Gastroesophageal sphincter (tissue), 4 donors: ENCODE measurements around the gene MRPL23. TPM values are rescaled to one million over a fixed set of nuclear protein-coding genes. Genes with fewer than 3 reads are reported as not detected.

Source experiments
- ATAC-seq: fragments of 150-250 bp; one replicate; pipeline ENCODE4 v1.9.1; 2016; ENCODE audit warnings: mild to moderate bottlenecking, moderate library complexity
- H3K27ac ChIP-seq, 4 donors: fragments of 200-600 bp; sonication (generic) in 3 of 4; 1 replicate in 3 of 4; 2 replicates in 1 of 4; pipeline ENCODE4 v1.5.1; 2016 to 2019
- H3K27me3 ChIP-seq: fragments of 200-600 bp; sonication (generic); one replicate; pipeline ENCODE4 v1.5.1; 2019
- H3K36me3 ChIP-seq, 2 donors: fragments of 200-600 bp; sonication (generic); one replicate each; pipeline ENCODE4 v1.5.1; 2019; ENCODE audit warnings: control low read depth in 1 of 2
- H3K4me1 ChIP-seq, 3 donors: fragments of 200-600 bp; sonication (generic); 1 replicate in 2 of 3; 2 replicates in 1 of 3; pipeline ENCODE4 v1.5.1; 2016 to 2019; ENCODE audit warnings: control low read depth in 2 of 3
- H3K4me3 ChIP-seq, 2 donors: fragments of 200-600 bp; sonication (generic); one replicate each; pipeline ENCODE4 v1.5.1; 2019; ENCODE audit warnings: mild to moderate bottlenecking in 1 of 2, moderate library complexity in 1 of 2
- H3K9me3 ChIP-seq, 3 donors: fragments of 200-600 bp; sonication (generic); one replicate each; pipeline ENCODE4 v1.5.1; 2017 to 2019; ENCODE audit warnings: control low read depth in 2 of 3
- EP300 ChIP-seq: sonication (generic); formaldehyde crosslinking; IDR thresholded peaks from one replicate; pipeline ENCODE4 v1.6.1; 2017; ENCODE audit warnings: antibody characterized with exemption, mild to moderate bottlenecking
- POLR2A ChIP-seq, 2 donors: fragments of 450-650 bp; IDR thresholded peaks; one replicate each; pipeline ENCODE4 v1.6.1; 2017; ENCODE audit warnings: antibody characterized with exemption in 2 of 2, mild to moderate bottlenecking in 2 of 2, moderate library complexity in 1 of 2
- POLR2AphosphoS5 ChIP-seq: sonication (generic); formaldehyde crosslinking; IDR thresholded peaks from one replicate; pipeline ENCODE4 v1.6.1; 2017; ENCODE audit warnings: antibody characterized with exemption
- WGBS, 2 donors: methylation state at CpG; one replicate each; pipeline ENCODE4 v1.1.5; 2018; ENCODE audit warnings: low coverage in 1 of 2; 5-methylcytosine and 5-hydroxymethylcytosine counted together
- total RNA-seq, 4 donors: library from RNA; depleted of rRNA; stranded (reverse); fragments of >200 nt; gene quantifications; one replicate each; pipeline ENCODE4 v1.1.0, GENCODE V29; 2016
- TF ChIP-seq, protein P1 (sequence below), 4 experiments: fragments of 200-600 bp in 2 of 4; fragments of 450-650 bp in 2 of 4; sonication (generic) in 1 of 4; IDR thresholded peaks; one replicate each; pipeline ENCODE4 v1.5.1; 2017 to 2019; ENCODE audit warnings: antibody characterized with exemption in 4 of 4, mild to moderate bottlenecking in 2 of 4, moderate library complexity in 2 of 4

The MRPL23 gene
- total RNA-seq, 4 donors from 2014 or later = 87.0 to 132 (median 106) TPM

GRCh38 chr11:1968454-1969002 is 21.4 kb downstream of the MRPL23 start:
- TF ChIP-seq POLR2A (IDR thresholded peaks at IDR 0.05) (no peak), POLR2AphosphoS5 (no peak)
- TF ChIP-seq, protein P1, sequence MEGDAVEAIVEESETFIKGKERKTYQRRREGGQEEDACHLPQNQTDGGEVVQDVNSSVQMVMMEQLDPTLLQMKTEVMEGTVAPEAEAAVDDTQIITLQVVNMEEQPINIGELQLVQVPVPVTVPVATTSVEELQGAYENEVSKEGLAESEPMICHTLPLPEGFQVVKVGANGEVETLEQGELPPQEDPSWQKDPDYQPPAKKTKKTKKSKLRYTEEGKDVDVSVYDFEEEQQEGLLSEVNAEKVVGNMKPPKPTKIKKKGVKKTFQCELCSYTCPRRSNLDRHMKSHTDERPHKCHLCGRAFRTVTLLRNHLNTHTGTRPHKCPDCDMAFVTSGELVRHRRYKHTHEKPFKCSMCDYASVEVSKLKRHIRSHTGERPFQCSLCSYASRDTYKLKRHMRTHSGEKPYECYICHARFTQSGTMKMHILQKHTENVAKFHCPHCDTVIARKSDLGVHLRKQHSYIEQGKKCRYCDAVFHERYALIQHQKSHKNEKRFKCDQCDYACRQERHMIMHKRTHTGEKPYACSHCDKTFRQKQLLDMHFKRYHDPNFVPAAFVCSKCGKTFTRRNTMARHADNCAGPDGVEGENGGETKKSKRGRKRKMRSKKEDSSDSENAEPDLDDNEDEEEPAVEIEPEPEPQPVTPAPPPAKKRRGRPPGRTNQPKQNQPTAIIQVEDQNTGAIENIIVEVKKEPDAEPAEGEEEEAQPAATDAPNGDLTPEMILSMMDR (IDR thresholded peaks at IDR 0.05) = no peak
- WGBS, 2 donors = no CpG with 5 or more reads among the region's 24 CpGs
- ATAC-seq = peak; percentile 65
- Histone ChIP-seq H3K4me3 (no peak overlapping the region), H3K4me1 (no peaks in the 10 kb centered on the region), H3K27me3 (no peaks in the 10 kb centered on the region), H3K9me3 (no peaks in the 10 kb centered on the region), H3K36me3 (no peaks in the 10 kb centered on the region), H3K27ac (no peak overlapping the region)

DNA sequence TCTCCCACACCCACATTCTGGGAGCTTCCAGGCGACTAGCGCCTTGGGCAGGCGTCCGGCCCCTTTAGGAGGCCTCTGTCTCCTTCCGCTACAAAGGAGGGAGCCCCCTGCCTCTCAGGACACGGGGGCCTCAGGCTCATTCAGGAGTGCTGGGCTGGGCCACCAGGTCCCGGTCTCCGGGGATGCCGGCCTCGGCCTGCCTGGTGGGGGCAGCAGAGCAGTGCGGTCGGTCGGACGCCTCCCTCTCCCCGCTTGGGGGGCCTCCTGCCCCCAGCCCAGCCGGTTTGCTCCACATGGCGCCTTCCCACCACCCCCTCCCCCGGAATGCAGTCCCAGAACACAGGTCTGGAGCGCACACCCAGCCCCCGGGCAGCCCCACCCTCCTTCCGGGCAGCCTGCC is 21.9 kb downstream of the MRPL23 start:
- peak; percentile 37 for ATAC-seq
- no peak overlapping the region for H3K27ac ChIP-seq
- H3K4me3 ChIP-seq = no peak overlapping the region
- no peaks in the 10 kb centered on the region for H3K9me3 ChIP-seq
- no peaks in the 10 kb centered on the region for H3K36me3 ChIP-seq
- TF ChIP-seq, protein P1 (IDR thresholded peaks at IDR 0.05) = no peak
- TF ChIP-seq POLR2AphosphoS5 (no peak), POLR2A (IDR thresholded peaks at IDR 0.05) (no peak), EP300 (no peak)
- no peaks in the 10 kb centered on the region for H3K4me1 ChIP-seq
- WGBS, 2 donors = no CpG with 5 or more reads among the region's 21 CpGs
- no peaks in the 10 kb centered on the region for H3K27me3 ChIP-seq

GRCh38 chr11:1969776-1970175 is 22.6 kb downstream of the MRPL23 start:
- Histone ChIP-seq H3K36me3 (no peaks in the 10 kb centered on the region), H3K27me3 (no peaks in the 10 kb centered on the region), H3K4me1 (no peaks in the 10 kb centered on the region), H3K27ac (no peak overlapping the region), H3K9me3 (no peaks in the 10 kb centered on the region), H3K4me3 (no peak overlapping the region)
- no peak for TF ChIP-seq POLR2A (IDR thresholded peaks at IDR 0.05)
- TF ChIP-seq, protein P1 (IDR thresholded peaks at IDR 0.05) = no peak
- no peak for TF ChIP-seq POLR2AphosphoS5
- no peak for TF ChIP-seq EP300
- no peak for ATAC-seq
- WGBS, 2 donors = no CpG with 5 or more reads among the region's 23 CpGs

DNA sequence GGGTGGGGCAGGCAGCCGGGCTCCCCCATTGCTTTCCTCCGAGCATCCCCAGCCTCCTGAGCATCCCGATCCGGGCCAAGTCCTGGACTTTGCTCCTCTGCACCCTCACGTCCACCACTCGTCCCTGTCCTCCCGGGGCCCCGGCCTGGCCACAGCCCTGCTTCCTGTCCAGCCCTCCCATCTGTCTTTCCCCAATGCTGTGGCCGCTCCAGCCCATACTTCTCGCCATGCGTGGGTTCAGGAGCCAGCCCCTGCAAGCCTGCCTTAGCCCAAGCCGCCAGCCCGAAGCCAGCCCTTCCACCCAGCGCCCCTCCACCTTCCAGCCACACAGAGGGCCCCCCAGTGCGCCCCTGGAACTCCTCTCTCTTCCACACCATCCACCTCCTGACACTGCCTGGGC is 23.8 kb downstream of the MRPL23 start:
- TF ChIP-seq POLR2A (IDR thresholded peaks at IDR 0.05) (no peak), EP300 (no peak)
- TF ChIP-seq, protein P1 (IDR thresholded peaks at IDR 0.05) = no peak
- Histone ChIP-seq H3K9me3 (no peaks in the 10 kb centered on the region), H3K27me3 (no peaks in the 10 kb centered on the region), H3K27ac (no peak overlapping the region), H3K4me3 (no peak overlapping the region), H3K4me1 (no peaks in the 10 kb centered on the region), H3K36me3 (no peaks in the 10 kb centered on the region)
- 80 to 84% methylated on average over 1 to 7 of the region's 15 CpGs for WGBS, 2 donors
- no peak for ATAC-seq

DNA sequence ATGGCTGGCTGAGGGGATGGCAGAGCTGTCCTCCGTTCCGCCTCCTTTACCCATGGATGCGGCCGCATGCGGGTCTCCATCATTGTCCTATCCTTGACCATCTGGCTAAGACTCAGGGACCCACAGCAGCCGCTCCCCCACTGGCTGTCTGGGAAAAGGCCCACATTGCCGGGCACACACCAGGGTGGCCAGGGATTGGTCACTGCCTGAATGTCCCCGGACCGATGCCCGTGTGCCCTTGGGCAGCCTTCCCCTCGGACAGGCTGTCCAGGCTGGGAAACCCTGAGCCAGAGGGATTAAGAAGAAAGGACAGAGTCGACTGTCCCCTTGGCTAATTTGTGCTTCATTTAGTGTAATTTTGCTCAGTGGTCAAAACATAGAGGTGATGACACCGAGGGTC is 28.1 kb downstream of the MRPL23 start:
- no CpG with 5 or more reads among the region's 13 CpGs for WGBS, 2 donors
- ATAC-seq = no peak
- no peaks in the 10 kb centered on the region for H3K36me3 ChIP-seq

More for the DNA sequence above, 28.1 kb downstream of the MRPL23 start:
- TF ChIP-seq EP300 (no peak), POLR2AphosphoS5 (no peak), POLR2A (IDR thresholded peaks at IDR 0.05) (no peak)
- TF ChIP-seq, protein P1 (IDR thresholded peaks at IDR 0.05) = no peak
- H3K9me3 ChIP-seq = no peaks in the 10 kb centered on the region
- no peaks in the 10 kb centered on the region for H3K4me1 ChIP-seq
- H3K4me3 ChIP-seq = no peak overlapping the region
- no peaks in the 10 kb centered on the region for H3K27me3 ChIP-seq
- no peak overlapping the region for H3K27ac ChIP-seq
